Ishikawa (cell line): ENCODE results near the gene CNTNAP2.

Experiments
- EGR1 ChIP-seq: IDR thresholded peaks from 2 replicates; pipeline ENCODE4 v1.6.1; 2012
- FOXM1 ChIP-seq: IDR thresholded peaks from 2 replicates; pipeline ENCODE4 v1.6.1; 2012; ENCODE audit warnings: low read depth, borderline replicate concordance
- REST ChIP-seq: IDR thresholded peaks from 2 replicates; pipeline ENCODE4 v1.6.1; 2012; ENCODE audit warnings: low read depth, mild to moderate bottlenecking

DNA sequence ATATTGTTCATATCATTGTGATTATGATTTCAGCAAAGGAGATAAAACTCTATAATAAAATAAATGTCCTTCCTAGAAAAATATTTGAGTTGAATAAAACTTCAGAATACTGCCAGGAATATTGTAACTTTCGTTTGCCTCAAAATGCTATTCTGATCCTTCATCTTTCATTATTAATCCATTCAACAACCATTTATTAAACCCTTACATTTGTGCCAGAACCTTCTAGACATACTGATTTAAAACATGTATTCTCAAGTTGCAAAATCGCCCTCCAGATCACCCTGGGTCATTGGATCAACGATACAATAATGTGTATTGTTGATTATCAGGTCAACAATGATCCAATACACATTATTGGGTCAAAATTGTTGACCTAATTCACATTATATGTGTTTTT, 759.8 kb downstream of the CNTNAP2 start:
- TF ChIP-seq FOXM1 (no peak), REST (no peak), EGR1 (no peak)
